HCT116 (cell line): ENCODE data around the gene TPH2.

Experiments used
- RAD21 ChIP-seq: IDR thresholded peaks from 2 replicates; pipeline ENCODE4 v1.6.1; 2012; ENCODE audit warnings: low read depth, mild to moderate bottlenecking
- TF ChIP-seq, protein P1 (sequence below): IDR thresholded peaks from 2 replicates; pipeline ENCODE4 v1.6.1; 2012

DNA sequence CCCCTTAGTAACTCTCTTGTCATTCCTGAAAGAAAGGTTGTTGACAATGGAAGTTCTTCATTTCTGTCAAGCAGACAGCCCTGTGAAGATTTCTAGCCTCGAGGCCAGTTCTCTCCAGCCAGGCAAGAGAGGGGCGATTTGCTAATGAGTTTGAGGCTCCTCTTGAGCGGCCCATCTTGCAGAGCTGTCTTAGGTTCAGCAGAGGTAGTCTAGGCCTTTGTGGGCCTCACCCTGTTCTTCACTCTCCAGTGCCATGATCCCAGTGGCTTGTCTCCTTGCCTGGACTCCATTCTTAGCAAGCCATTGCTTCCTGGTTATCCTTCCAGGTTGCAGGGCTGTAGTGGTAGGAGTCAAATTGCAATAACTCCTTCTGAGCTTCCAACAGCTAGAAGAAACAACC lies 9.7 kb downstream of the TPH2 start:
- TF ChIP-seq RAD21, result no peak
- TF ChIP-seq, protein P1, sequence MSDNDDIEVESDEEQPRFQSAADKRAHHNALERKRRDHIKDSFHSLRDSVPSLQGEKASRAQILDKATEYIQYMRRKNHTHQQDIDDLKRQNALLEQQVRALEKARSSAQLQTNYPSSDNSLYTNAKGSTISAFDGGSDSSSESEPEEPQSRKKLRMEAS, result no peak
